Ishikawa (cell line): ENCODE data around the gene SAXO1.

ENCODE experiments used
- CEBPB ChIP-seq: IDR thresholded peaks from 2 replicates; pipeline ENCODE4 v1.6.1; 2012
- CREB1 ChIP-seq: IDR thresholded peaks from 2 replicates; pipeline ENCODE4 v1.6.1; 2012; ENCODE audit warnings: low read depth
- EGR1 ChIP-seq: IDR thresholded peaks from 2 replicates; pipeline ENCODE4 v1.6.1; 2012
- EP300 ChIP-seq: IDR thresholded peaks from 2 replicates; pipeline ENCODE4 v1.6.1; 2012; ENCODE audit warnings: borderline replicate concordance
- FOXM1 ChIP-seq: IDR thresholded peaks from 2 replicates; pipeline ENCODE4 v1.6.1; 2012; ENCODE audit warnings: low read depth, borderline replicate concordance
- NFIC ChIP-seq: IDR thresholded peaks from 2 replicates; pipeline ENCODE4 v1.6.1; 2012
- RAD21 ChIP-seq: IDR thresholded peaks from 2 replicates; pipeline ENCODE4 v1.6.1; 2012; ENCODE audit warnings: low read depth
- REST ChIP-seq: IDR thresholded peaks from 2 replicates; pipeline ENCODE4 v1.6.1; 2012; ENCODE audit warnings: low read depth, mild to moderate bottlenecking
- TAF1 ChIP-seq: IDR thresholded peaks from 2 replicates; pipeline ENCODE4 v1.6.1; 2012; ENCODE audit warnings: low read depth, mild to moderate bottlenecking
- TCF12 ChIP-seq: IDR thresholded peaks from 2 replicates; pipeline ENCODE4 v1.6.1; 2012; ENCODE audit warnings: low read depth
- TEAD4 ChIP-seq: IDR thresholded peaks from 2 replicates; pipeline ENCODE4 v1.6.1; 2012
- ZBTB7A ChIP-seq: IDR thresholded peaks from 2 replicates; pipeline ENCODE4 v1.6.1; 2012; ENCODE audit warnings: low read depth
- TF ChIP-seq, protein P1 (sequence below): IDR thresholded peaks from 2 replicates; pipeline ENCODE4 v1.6.1; 2012
- TF ChIP-seq, protein P2 (sequence below): IDR thresholded peaks from 2 replicates; pipeline ENCODE4 v1.6.1; 2012

DNA sequence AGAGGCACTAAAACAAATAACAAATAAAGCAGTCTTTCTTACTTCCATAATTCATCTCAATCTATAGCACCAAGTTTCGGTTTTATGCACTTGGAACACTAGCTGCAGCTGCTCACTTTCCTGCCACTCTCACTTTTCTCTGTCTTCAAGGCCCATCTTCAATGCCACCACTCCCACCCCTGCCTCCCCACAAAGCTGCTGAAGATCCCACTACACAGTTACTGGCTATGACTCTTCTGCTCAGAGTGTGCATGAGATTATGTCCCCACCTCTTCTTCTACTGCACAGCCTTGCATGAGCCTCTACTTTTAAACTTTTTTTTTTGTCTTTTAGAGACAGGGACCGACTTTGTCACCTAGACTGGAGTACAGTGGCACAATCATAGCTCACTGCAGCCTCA, 77.4 kb downstream of the SAXO1 start:
- TF ChIP-seq TAF1, result no peak
- TF ChIP-seq RAD21, result no peak
- no peak for TF ChIP-seq CREB1
- TF ChIP-seq EP300, result no peak
- TF ChIP-seq TEAD4, result no peak
- TF ChIP-seq ZBTB7A, result no peak
- TF ChIP-seq CEBPB, result no peak
- TF ChIP-seq NFIC, result no peak
- TF ChIP-seq, protein P1, sequence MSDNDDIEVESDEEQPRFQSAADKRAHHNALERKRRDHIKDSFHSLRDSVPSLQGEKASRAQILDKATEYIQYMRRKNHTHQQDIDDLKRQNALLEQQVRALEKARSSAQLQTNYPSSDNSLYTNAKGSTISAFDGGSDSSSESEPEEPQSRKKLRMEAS, result no peak
- TF ChIP-seq TCF12, result no peak
- TF ChIP-seq FOXM1, result no peak
- TF ChIP-seq, protein P2, sequence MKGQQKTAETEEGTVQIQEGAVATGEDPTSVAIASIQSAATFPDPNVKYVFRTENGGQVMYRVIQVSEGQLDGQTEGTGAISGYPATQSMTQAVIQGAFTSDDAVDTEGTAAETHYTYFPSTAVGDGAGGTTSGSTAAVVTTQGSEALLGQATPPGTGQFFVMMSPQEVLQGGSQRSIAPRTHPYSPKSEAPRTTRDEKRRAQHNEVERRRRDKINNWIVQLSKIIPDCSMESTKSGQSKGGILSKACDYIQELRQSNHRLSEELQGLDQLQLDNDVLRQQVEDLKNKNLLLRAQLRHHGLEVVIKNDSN, result no peak
- no peak for TF ChIP-seq REST
- TF ChIP-seq EGR1, result no peak
